Fibroblast of skin of left quadriceps (primary cell): Measurements from ENCODE around the gene AOC3.
"Not testable (repeated sequence)": the region's sequence is repeated elsewhere in the genome, so short reads cannot be mapped to it uniquely, and the experiment has no call there.

Experiments used
- DNase-seq, 2 experiments: peaks; one replicate each; pipeline ENCODE4 v3.0.0-alpha.2; 2013; ENCODE audit warnings: low read depth in 2 of 2

Gene AOC3

GRCh38 chr17:42844761-42845555, 6.0 kb upstream of the AOC3 start:
- DNase-seq: no peak

GRCh38 chr17:42845556-42845917, 5.5 kb upstream of the AOC3 start:
- no peak for DNase-seq

- DNase-seq: no peak
Observed at GRCh38 chr17:42845918-42846593, 4.9 kb upstream of the AOC3 start.

- DNase-seq: no peak
Observed at GRCh38 chr17:42846594-42847280, 4.3 kb upstream of the AOC3 start.

- DNase-seq: no peak
Observed at GRCh38 chr17:42848093-42848492, 2.9 kb upstream of the AOC3 start.

- DNase-seq: no peak
Observed at GRCh38 chr17:42849031-42849430, 2.0 kb upstream of the AOC3 start.

GRCh38 chr17:42849451-42850181, 1.4 kb upstream of the AOC3 start:
- DNase-seq: no peak

- not testable (repeated sequence) for DNase-seq
Observed at GRCh38 chr17:42851371-42852240, 607 bp downstream of the AOC3 start.

GRCh38 chr17:42852351-42852750, 1.4 kb downstream of the AOC3 start:
- no peak for DNase-seq

- no peak for DNase-seq
Observed at GRCh38 chr17:42853004-42853403, 2.0 kb downstream of the AOC3 start.

GRCh38 chr17:42853597-42853967, 2.6 kb downstream of the AOC3 start:
- no peak for DNase-seq

- no peak for DNase-seq
Observed at GRCh38 chr17:42853968-42854790, 3.2 kb downstream of the AOC3 start.

GRCh38 chr17:42855048-42855596, 4.1 kb downstream of the AOC3 start:
- no peak for DNase-seq

- DNase-seq: not testable (repeated sequence)
Observed at GRCh38 chr17:42856093-42856492, 5.1 kb downstream of the AOC3 start.

GRCh38 chr17:42856516-42856915, 5.5 kb downstream of the AOC3 start:
- DNase-seq: not testable (repeated sequence)

- DNase-seq: no peak
Observed at GRCh38 chr17:42857389-42857788, 6.4 kb downstream of the AOC3 start.

- DNase-seq: no peak
Observed at GRCh38 chr17:42865638-42866094, 14.7 kb downstream of the AOC3 start.

- no peak for DNase-seq
Observed at GRCh38 chr17:42866216-42866615, 15.2 kb downstream of the AOC3 start.

- no peak for DNase-seq
Observed at GRCh38 chr17:42866631-42867575, 15.9 kb downstream of the AOC3 start.
